Peyer's patch (tissue), 4 donors: Measurements from ENCODE around the gene RALGDS.

Source experiments
- POLR2A ChIP-seq, 2 donors: fragments of 450-650 bp; IDR thresholded peaks; one replicate each; pipeline ENCODE4 v1.5.1; 2017; ENCODE audit warnings: antibody characterized with exemption in 2 of 2, mild to moderate bottlenecking in 2 of 2, moderate library complexity in 2 of 2
- TF ChIP-seq, protein P1 (sequence below), 6 experiments: fragments of 450-650 bp in 4 of 6; fragments of 200-600 bp in 2 of 6; sonication (generic) in 1 of 6; IDR thresholded peaks; one replicate each; pipeline ENCODE4 v1.5.1; 2017 to 2019; ENCODE audit warnings: antibody characterized with exemption in 6 of 6, mild to moderate bottlenecking in 3 of 6, moderate library complexity in 1 of 6

DNA sequence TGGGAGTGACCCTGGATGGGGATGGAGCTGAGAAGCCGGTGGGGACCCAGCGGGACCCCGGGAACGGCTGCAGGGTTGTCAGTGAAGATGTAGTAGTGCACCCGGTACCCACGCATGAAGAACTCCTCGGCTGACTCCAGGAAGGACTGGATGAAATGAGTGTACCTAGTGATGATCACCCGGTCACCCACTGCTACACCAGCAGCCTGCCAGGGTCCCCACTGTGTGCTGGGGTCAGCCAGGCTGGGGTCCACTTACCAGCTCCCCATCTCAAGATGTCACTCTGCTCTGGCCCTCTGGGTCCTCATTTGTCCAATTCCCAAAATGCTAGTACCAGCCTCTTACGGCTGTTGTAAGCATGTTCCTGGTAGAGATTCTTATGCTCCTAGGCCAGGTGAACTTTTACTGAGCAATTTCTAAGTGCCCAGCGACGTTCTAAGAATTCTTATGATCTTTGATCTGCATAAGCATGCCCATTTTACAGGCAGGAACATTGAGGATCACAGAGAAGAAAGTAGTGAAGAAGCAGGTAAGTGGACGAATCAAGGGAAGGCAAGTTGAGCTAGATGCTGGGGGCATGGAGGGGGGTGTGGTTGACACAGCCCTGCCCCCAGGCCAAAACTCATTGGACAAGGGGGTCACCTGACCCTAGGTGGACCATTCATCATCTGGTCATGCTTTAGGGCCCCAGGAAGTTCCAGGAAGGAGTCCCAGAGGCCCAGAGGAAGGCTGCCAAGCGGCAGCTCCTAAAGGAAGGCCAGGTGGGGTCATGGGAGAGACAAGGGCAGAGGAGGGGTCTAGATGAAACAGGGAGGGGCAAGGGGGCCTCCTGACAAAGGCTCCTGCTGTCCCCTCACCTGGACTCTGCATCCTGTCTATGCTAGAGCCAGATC is 33.3 kb upstream of the RALGDS start:
- TF ChIP-seq, protein P1, sequence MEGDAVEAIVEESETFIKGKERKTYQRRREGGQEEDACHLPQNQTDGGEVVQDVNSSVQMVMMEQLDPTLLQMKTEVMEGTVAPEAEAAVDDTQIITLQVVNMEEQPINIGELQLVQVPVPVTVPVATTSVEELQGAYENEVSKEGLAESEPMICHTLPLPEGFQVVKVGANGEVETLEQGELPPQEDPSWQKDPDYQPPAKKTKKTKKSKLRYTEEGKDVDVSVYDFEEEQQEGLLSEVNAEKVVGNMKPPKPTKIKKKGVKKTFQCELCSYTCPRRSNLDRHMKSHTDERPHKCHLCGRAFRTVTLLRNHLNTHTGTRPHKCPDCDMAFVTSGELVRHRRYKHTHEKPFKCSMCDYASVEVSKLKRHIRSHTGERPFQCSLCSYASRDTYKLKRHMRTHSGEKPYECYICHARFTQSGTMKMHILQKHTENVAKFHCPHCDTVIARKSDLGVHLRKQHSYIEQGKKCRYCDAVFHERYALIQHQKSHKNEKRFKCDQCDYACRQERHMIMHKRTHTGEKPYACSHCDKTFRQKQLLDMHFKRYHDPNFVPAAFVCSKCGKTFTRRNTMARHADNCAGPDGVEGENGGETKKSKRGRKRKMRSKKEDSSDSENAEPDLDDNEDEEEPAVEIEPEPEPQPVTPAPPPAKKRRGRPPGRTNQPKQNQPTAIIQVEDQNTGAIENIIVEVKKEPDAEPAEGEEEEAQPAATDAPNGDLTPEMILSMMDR (IDR thresholded peaks at IDR 0.05): no peak
- no peak for TF ChIP-seq POLR2A (IDR thresholded peaks at IDR 0.05)
